GM21515 (cell line): ENCODE results near the gene GDI1.

Experiments
- ATAC-seq: cut with Tn5 transposase; IDR thresholded peaks from one replicate; pipeline ENCODE4 v1.9.1; 2021; ENCODE audit not compliant: unreplicated experiment

The GDI1 gene

DNA sequence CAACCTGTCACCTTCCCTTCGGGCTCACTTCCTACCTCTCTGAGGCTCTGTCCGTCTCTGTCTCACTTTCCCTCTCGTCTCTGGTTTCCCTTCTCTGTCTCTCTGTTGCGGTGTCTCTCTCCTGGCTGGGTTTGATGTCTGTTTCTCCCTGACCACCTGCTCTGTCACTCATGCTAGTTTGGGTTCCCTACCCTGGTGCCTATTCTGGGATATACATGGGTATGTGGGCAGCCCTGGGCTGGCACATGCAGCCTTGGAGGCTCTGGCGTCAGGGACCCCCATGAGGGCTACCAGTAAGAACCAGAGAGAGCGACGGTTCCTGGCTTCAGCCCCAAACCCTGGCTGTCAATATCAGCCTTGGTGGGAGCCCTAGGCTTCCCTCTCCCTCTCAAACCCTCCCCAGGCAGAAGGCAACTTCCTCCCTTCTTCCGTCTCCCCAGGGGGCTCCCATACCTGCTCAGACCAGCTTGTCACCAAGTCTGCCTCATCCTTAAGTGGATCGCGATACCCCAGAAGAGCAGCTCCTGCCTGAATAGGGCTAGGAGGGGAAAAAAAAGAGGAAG, 28.2 kb upstream of the GDI1 start:
- no peak for ATAC-seq

DNA sequence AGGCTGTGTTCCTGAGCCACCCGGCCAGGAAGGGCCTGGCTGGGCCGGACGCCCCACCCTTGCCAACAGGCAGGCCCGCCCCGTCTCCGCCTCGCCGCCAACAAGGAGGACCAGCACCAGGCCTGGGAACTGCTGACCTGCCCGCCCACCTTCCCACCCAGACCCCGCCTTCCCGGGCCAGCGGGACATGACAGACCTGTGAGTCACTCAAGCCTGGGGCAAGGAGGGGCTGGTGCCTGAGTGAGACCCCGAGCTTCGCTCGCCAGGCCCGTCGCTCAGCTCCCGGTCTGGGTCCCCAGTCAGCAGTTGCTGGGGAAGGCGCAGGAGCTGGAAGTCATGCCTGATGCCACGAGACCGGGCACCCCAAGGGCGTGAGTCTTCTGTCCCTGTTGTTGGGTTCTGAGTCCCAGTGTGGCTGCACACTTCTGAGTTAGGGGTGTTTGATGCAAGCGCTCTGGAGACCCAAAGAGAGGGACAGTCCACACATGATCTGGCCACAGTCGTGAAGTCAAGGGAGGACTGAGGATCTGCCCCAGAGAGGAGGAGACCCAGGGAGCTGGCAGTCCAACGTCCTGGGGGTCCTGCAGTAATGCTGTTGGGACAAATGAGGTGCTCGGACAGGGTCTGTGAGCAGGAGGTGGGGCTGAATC, 27.6 kb upstream of the GDI1 start, which contains the start of gene DNASE1L1:
DNASE1L1 (minus strand) TSS at position 33 of the 650 bp plus-strand sequence. CDS start 3,686 bp downstream, outside the sequence.
- ATAC-seq = no peak

DNA sequence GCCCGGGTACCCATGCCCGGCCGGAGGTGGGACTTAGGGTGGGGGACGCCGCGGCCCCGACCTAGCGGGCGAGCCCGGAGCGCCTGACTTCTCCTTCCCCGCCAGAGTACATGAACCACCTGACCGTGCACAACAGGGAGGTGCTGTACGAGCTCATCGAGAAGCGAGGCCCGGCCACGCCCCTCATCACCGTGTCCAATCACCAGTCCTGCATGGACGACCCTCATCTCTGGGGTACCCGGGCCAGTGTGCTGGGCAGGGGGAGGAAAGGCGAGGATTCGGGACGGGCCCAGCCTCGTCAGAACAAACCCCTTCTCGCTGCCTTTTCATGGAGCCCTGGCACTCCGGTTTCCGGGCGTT, 25.0 kb upstream of the GDI1 start:
- peak; percentile 48 for ATAC-seq

DNA sequence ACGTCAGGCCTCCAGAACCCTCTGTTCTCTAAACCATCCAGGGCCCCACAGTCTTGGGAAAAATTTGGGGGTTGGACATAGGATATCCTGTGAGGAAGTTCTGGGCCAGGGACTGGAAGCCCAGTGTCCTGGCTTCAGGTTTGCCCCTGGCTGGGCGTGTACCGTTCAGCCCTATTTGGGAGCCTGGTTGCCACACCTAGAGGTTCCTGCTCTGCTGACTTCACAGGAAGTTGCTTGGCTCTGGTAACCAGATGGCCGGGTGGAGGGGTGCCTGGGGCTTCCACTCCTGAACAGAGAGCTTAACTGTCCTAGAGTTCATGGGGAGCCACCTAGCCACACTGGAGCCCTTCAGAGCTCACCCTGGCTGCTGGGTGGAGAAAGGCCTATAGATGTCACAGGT, 24.5 kb upstream of the GDI1 start:
- ATAC-seq = no peak

DNA sequence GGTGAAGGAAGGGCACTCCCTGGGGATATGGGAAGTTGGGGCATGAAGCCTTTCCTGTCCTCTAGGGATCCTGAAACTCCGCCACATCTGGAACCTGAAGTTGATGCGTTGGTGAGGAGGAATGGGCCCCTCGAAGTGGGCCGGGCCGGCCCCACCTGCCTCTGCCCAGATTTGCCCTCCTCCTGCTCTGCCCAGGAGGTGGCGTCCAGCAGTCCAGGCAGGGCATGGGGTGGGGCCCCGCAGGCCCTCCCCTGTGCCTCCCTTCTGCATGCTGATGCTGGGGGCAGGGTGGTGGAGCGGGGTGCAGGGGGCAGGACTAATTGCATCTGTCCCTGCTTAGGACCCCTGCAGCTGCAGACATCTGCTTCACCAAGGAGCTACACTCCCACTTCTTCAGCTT, 23.8 kb upstream of the GDI1 start:
- ATAC-seq = no peak

DNA sequence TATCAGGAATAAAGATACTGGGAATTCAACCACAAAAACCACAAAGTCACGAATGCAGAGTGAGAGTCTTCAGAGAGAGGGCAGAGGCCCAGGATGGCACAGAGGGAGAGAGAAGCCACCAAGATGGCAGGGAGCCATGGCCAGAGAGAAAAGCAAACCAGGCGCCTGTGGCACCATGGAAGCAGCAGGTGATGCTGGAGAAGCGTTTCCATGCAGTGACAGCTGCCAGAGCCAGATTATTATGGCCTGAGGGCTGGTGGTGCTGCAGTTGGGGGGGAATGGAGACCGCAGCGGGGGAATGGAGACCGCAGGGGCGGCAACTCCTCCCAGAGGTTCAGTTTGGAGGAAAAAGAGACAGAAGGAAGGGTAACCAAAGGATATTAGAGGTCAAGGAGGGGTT, 19.8 kb upstream of the GDI1 start:
- ATAC-seq = no peak

DNA sequence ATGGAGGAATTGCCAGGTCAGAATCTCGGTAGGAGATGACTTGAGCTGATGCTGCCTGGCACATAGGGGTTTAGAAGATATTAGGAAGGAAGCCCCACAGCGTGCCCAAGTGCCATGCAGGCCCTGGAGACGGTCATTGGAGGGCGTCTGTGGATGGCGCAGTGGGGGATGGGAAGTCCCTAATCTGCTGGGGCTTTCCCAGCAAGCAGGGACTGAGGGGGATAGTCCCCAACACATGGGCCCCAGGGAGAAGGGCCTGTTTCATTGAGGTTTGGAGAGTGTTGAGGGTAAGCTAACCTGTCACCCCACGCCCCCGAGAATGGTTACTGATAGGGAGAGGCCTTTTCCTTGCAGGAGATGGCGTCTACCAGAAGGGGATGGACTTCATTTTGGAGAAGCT, 17.8 kb upstream of the GDI1 start:
- ATAC-seq = no peak

DNA sequence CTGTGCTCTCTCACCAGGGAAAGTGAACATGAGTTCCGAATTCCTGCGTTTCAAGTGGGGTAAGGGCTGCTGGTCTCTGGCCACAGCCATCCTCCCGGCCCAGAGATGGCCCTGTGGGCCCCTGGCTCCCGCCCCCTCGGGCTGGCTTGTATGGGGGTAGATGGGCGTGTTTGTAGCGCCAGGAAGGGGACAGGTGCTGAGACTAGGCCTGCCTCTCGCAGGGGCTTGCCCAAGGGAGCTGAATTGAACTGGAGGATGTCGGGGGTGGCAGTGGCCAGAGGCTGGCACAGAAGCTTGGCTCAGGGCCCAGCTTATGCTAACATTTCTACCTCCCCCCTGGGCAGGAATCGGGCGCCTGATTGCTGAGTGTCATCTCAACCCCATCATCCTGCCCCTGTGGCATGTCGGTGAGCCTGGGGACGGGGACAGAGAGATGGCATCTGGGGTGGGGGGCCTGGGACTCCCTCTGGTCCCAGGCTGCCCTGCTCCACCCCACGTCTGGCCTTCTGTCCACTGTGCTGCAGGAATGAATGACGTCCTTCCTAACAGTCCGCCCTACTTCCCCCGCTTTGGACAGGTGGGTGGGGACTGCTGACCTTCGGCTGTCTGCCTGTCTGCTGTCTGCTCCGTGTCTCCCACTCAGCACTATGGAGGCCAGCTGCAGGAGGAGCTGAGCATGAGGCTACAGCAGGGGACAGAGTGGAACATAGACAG, 17.1 kb upstream of the GDI1 start:
- no peak for ATAC-seq

DNA sequence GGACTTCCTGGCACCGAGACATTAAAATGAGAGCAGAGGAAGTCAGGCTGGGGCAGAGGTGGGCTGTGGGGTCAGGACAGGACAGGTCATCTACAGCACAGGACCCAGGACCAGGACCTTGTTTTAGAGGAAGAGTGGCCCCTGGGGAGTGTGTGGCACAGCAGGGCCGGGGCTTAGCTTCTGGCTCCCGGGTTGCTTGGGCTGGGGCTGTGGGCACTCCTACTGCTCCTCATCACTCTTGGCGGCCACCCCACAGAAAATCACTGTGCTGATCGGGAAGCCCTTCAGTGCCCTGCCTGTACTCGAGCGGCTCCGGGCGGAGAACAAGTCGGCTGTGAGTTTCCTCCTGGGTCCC, 16.6 kb upstream of the GDI1 start:
- ATAC-seq = no peak

DNA sequence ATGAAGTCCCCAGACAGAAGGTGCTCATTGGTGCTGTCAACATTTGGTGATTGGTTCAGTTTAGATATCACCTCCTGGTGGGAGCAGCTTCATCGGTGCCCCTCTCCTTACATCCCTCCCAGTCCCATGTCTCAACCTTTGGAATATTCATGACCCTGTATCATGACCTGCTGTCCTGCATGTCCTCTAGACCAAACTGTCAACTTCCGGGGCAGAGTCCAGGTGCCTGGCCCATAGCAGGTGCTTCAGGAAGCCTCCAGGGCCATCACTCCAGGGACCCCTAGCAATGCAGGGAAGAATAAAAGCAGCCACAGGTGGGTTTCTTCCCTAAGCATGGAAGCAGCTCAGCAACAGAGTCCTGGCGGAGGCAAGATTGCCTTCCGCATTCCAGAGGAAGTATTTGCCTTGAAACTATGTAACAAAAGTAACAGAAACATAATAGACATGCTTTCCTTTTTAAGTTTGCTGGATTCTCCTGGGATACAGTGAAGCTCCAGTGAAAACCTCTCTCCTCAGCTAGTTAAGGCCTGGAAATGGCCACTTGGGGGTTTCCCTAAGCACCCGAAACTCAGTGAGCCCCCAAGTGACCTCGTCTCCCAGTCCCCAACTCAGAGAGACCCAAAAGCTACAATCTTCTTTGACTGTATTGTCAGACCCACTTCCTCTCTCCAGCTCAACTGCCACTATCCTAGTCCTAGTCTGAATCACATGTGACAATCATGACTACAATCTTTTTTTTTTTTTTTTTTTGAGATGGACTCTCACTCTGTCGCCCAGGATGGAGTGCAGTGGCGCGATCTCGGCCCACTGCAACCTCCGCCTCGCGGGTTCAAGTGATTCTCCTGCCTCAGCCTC, 9.8 kb upstream of the GDI1 start:
- ATAC-seq = no peak

DNA sequence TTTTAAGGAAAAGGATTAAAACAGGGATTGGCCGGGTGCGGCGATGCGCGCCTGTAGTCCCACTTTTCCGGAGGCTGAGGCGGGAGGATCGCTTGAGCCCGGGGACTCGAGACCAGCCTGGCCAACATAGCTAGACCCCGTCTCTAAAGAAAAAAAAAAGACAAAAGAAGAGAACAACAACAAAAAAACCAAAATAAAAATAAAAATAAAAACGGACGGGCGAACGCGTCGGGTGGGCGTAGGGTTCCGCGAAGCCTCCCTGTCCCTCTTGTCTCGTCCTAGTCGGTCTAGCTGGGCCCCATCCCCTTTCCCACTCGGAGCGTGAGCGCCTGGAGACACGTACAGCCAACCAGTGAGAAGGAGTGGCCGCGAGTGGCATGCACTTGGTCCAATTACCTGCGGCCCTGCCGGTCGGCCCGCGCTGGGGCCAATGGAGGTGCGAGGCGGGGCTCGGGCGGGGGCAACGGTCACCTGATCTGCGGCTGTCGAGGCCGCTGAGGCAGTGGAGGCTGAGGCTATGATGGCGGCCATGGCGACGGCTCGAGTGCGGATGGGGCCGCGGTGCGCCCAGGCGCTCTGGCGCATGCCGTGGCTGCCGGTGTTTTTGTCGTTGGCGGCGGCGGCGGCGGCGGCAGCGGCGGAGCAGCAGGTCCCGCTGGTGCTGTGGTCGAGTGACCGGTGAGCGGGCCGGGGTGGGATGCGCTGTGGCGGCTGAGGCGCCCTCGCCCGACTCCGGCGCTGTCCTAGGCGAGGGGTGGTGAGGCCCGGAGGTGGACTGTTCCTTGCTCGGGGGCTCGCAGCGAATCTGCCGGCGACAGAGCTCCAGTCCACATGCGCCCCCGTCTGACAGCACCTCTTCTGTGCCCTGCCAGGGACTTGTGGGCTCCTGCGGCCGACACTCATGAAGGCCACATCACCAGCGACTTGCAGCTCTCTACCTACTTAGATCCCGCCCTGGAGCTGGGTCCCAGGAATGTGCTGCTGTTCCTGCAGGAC, 8.5 kb upstream of the GDI1 start, which contains the start of gene ATP6AP1:
ATP6AP1 (plus strand) TSS at position 502 of the 996 bp plus-strand sequence; CDS start at position 518, 16 bp downstream.
- peak; percentile 96 for ATAC-seq

DNA sequence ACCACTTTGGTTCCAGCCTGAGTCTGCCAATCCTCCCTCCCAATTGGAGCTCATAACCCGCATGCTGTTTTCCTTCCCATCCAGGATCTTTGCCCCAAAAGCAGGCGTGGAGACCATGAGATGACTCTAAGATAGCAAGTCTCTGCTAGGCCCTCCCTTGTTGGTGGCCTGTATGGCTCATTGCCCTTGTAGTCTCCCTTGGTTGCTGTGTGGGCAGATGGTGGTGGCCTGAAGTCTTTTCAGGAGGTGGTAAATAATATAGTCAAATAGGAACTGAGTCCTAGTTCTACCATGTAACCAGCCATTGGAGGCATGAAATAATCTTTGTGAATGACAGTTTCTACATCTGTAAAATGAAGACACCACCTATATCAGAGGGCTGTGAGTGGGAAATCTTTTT, 7.2 kb upstream of the GDI1 start:
- no peak for ATAC-seq

DNA sequence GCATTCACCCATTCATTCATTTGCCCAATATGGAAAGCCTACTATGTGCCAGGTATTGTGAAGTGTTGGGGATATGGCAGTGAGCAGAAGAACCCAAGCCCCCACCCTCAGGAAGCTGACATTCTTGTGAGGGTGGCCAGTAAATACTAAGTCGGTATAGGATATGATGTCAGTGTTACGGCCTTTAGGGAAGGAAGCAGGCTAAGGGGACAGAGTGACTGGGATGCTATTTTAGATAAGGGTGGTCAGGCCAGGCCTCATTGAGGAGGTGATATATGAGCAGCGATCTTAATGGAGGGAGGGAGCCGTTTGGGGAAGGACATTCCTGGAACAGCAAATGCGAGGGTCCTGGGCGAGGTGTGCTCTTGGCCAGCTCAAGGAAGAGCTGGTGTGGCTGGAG, 6.5 kb upstream of the GDI1 start:
- ATAC-seq = no peak

DNA sequence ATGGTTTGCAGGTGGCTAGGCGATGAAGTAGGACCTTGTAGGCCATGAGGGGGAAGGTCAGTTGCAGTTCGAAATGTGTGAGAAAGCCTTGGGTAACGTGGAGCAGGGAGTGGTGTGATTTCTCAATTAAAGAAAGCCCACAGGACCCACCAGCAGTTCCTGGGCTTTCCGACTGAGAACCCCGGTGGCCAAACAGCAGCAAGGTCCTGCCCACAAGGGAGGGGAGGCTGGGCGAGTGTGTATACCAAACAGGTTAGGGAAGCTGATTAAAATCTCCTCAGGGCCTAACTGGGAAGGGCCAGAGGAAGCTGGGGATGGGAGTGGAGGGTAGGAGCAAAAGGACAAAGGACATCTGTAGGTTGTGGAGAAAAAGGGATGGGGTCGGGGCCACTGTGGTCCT, 6.0 kb upstream of the GDI1 start:
- no peak for ATAC-seq

DNA sequence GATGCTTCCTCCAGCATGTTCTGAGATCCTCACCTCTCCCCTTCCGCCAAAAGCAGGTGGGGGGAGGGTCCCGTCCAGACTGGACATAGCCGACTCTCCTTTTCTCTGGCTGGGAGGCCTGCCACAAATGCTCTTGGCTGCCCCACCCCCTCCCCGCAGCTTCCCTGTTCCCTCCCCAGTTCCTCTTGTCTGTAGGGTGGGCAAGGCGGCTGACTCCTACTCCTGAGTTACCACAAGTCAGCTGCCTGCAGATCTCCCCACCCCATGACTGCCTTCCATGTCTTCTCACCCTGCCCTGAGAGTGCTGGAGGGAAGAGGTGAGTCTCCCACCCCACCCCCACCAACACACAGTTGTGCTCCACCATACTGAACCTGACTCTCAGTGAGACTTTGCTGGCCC, 5.6 kb upstream of the GDI1 start:
- ATAC-seq = no peak

DNA sequence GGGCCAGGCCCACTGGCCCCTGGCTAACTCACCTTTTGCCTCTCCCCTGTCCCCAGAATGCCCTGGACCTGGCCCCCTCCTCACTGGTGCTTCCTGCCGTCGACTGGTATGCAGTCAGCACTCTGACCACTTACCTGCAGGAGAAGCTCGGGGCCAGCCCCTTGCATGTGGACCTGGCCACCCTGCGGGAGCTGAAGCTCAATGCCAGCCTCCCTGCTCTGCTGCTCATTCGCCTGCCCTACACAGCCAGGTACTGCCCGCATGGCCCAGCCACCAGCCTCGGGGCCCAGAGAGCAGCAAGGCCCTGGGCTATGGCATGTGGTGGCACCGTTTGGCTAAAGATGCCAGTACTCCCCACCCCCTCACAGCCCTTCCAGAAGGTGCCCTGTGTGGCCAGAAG, 4.7 kb upstream of the GDI1 start:
- no peak for ATAC-seq

DNA sequence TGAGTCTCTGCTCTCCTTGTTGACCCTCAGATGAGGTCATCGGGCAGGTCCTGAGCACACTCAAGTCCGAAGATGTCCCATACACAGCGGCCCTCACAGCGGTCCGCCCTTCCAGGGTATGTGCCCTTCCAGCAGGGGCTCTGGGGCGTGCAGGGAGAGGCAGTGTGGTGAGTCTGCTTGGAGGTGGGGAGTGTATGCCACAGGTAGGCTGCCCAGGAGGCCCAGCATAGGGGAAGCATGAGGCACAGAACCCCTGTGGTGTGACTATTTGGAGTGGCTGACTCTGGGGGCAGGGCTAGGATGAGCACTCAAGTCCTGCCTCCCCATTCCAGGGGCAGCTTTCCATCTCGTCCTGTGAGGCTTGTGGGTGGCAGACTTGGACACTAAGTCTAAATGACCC, 3.3 kb upstream of the GDI1 start:
- ATAC-seq = no peak

DNA sequence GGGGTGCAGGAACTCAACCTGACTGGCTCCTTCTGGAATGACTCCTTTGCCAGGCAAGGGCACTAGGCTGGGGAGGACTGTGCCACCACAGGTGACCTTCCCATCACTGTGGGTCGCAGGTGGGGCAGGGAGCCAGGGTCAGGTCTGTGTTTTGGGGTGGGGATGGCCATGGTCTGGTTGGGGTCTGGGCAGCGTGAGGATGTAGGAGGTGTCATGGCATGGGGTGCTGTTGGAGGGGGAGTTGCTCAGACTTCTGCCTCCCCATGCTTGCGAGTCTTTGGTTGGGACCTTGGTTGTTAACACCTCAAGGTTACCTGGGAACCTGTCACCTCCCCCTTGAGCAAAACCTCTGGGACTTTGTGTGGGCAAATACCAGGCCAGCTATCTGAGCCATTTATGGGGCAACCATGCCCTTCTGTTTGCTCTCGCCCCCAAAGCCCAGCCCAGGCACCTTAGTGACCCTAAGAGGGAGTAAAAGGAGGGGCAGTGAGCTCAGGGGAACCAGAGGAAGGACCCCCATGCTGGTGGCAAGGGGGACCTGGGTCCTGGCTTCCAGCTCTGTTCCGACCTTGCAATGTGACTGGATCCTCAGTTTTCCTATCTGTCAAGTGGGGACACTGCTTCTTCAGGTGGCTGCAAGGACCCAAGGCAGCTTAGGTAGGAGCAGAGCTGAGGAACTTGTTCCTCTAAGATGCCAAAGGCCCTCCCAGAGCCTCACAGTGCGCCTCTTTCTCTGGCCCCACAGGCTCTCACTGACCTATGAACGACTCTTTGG, 2.4 kb upstream of the GDI1 start:
- no peak for ATAC-seq

DNA sequence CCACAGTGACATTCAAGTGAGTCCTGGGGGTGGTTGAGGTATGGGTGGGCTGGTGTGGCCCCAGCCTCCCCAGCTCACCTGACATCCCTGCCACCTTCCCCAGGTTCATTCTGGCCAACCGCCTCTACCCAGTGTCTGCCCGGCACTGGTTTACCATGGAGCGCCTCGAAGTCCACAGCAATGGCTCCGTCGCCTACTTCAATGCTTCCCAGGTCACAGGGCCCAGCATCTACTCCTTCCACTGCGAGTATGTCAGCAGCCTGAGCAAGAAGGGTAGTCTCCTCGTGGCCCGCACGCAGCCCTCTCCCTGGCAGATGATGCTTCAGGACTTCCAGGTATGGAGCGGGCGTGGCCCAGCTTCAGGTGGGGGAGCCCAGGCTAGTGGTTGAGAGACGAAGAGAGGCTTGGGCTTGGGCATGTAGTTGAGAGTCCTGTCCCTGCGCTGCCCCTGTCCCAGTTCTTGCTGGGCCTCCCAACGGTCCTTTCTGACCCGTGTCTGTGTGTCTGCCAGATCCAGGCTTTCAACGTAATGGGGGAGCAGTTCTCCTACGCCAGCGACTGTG, 1.7 kb upstream of the GDI1 start:
- no peak for ATAC-seq
